DMS79 treated with DMSO at 0.1 percent for 48 hours (cell line): Measurements from ENCODE around the gene PPP2R5A.

Experiments used
- DNase-seq: peaks from one replicate; lab custom pipeline; 2025; lab: John Stamatoyannopoulos, UW

Gene PPP2R5A

DNA sequence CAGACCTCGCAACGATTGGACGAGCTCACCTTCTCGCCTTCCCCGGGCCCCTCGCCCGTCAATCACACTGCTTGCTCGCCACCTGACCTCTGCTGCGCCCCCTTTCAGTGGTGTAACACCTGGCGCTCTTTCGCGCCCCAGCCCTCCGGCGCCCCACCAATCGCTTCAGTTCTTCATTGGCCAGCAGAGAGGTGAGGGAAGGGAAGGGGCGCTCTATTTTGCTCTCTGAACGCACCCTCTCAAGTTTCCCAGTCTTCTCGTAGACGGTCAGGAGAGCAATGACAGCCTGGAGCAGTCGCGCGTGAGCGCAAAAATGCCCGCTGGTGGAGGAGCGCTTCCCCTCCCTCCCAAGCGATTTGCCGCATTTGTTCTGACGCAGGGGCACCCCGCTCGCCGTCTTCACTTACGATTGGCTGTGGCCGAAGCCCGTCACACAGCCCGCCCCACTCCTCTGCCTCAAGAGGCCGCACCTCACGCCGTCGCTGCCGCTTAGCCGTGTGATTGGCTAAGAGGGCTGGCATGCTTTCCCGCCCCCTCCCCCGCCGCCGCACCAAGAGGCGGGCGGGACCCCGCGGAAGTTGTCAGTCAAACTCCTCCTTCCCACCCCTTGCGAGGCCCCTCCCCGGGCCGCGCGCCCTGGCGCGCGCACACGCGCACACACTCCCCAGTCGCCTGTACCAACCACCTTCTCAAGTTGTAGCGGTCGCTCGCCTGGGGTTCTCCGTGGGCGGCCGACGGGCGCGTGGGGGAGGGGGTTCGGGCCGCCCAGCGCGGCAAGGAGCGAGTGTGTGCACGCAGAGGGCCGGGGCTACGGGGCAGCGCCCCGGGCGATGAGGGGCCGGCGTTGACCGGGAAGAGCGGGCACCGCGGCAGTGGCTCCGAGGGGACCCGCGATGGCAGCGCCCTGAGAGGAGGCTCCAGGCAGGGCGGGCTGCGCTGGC, at the start of gene PPP2R5A:
Gene PPP2R5A, plus strand, starts transcription at position 667 of the 941 bp plus-strand sequence. CDS start 701 bp downstream, outside the sequence.
- DNase-seq, result peak; percentile 97

- DNase-seq, result no peak
Observed at GRCh38 chr1:212235857-212236256, 49.4 kb upstream of the PPP2R5A start.

- no peak for DNase-seq
Observed at GRCh38 chr1:212236664-212237220, 48.5 kb upstream of the PPP2R5A start.

GRCh38 chr1:212237651-212238050, 47.6 kb upstream of the PPP2R5A start:
- no peak for DNase-seq

DNA sequence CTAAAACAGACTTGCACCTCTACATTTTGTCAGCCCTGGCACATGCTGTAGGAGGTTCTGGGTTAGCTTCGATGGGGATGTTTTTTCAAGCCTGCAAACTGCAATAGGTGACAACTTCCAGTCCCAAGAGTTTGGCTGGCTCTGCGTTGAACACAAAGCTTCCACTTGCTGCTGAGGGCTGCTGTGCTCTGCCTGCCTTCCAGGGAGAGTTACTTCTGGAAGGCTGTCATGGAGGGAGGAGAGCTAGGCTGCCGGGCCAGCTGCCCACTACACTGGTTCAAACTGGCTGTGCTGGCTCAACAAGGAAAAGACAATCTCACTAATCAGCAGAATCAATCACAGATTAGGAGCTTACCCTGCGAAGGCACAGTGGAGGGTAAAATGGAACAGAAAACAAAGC, 46.7 kb upstream of the PPP2R5A start:
- no peak for DNase-seq

DNA sequence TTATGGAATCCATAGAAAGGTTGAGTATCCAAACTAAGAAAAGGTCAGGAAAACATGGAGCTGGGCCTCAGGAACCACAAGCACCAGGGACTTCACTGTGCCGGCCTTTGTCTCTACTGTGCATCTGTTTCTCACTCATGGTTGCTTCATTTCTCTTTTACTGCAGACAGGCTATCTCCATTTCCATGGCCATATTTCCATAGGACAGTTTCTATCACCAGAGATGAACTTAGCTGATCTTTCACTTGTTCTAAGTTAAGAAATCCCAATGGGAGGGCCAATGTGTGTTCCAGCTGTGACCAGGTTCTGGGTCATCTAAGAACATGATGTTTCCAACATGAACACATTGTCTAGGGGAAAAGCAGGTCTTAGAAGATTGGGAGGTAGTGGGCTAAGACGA, 43.7 kb upstream of the PPP2R5A start:
- no peak for DNase-seq

GRCh38 chr1:212241957-212242287, 43.3 kb upstream of the PPP2R5A start:
- DNase-seq, result no peak

GRCh38 chr1:212242288-212242984, 42.8 kb upstream of the PPP2R5A start:
- DNase-seq, result no peak

- DNase-seq, result no peak
Observed at GRCh38 chr1:212242985-212243308, 42.3 kb upstream of the PPP2R5A start.

- peak; percentile 22 for DNase-seq
Observed at GRCh38 chr1:212244441-212244840, 40.8 kb upstream of the PPP2R5A start.

DNA sequence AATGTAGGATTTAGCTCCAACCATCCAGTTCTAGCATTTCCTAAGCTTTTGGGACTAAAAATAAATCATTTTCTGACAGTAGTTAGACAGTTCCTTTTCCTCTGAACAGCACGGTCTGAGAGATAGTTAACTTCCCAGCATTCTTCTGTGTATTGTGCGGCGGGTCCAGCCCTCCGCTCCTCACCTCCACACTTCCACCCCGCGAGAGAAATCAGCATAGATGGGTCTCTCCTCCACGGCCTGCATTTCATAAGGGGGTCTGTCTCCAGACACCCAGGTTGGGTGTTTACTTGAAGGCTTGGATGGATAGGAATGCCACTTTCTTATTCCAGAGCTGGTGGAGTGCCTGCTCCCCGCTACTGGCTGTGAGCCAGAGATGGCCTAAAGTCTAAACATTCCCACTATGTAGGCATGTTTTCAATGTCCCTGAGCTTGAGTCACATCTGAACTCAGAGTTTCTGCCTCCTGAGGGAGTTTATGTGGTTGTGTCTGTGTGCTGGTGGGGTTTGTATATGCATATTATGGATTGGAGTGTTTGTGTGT, 38.0 kb upstream of the PPP2R5A start:
- DNase-seq, result no peak

DNA sequence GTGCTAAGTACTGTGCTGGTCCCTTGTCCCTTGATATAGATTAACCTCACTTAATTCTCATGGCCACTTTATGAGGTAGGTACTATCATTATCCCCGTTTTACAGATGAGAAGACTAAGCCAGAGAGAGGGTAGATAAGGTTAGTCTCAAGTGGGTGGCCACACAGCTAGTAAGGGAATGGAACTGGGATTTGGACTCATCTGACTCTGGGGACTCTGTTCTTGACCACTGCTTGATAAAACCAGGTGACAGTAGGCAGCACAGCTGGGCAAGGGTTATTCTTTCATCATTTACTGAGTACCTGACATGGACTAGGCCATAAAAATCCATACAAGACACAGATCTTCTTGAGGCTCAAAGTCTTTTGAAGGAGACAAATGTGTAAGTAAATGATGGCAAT, 37.2 kb upstream of the PPP2R5A start:
- no peak for DNase-seq

DNA sequence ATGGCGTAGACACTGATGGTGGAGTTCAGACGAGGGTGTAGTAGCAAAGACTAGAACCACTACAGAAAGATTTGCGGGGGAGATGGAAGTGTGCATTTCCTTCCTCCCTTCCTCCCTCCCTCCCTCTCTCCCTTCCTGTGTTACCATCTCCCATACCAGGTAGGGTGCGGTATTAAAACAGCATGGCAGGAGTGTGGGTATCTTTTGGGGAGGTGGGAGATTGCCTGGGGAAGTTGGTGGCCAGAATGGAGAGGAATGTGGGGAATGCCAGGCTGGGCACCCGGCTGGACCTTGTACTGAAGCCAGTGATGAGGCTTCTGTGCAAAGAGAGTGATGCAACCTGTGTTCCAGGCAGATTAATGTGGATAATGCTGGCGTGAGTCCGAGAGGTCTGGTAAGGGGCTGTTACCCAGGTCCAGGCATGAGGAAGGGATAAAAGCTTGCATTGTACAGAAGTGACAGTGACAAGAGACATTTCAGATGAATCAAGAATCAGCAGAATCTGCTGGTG, 30.3 kb upstream of the PPP2R5A start:
- DNase-seq, result no peak

DNA sequence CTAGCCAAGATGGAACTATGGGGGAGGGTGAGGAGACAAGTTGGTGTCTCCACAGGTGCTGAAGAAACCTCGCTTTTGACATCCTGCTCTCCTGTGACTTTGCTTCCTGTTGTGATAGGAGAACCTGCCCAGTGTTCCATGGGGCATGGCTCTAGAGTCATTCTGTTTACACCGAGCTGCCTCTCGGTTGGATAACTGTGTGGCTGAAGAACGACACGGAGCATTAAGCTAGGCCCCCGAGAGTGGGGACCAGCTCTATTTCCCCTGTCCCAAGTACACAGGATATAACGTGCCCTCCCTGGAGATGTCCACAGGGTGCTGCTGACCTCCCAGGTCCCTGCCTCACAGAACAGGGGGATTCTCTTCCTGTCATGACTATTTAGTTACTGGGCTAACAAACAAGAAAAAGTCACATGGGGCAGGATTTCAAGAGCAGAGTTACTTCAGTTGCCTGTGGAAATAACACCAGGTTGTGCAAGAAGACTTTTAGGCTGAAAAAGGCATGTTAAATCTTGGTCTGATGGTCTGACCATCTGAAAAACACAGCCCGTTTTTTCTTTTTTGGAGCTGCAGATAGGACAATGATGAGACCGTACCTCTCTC, 29.4 kb upstream of the PPP2R5A start:
- DNase-seq, result no peak

GRCh38 chr1:212256369-212256768, 28.8 kb upstream of the PPP2R5A start:
- DNase-seq, result no peak

GRCh38 chr1:212257157-212257556, 28.1 kb upstream of the PPP2R5A start:
- DNase-seq, result no peak

DNA sequence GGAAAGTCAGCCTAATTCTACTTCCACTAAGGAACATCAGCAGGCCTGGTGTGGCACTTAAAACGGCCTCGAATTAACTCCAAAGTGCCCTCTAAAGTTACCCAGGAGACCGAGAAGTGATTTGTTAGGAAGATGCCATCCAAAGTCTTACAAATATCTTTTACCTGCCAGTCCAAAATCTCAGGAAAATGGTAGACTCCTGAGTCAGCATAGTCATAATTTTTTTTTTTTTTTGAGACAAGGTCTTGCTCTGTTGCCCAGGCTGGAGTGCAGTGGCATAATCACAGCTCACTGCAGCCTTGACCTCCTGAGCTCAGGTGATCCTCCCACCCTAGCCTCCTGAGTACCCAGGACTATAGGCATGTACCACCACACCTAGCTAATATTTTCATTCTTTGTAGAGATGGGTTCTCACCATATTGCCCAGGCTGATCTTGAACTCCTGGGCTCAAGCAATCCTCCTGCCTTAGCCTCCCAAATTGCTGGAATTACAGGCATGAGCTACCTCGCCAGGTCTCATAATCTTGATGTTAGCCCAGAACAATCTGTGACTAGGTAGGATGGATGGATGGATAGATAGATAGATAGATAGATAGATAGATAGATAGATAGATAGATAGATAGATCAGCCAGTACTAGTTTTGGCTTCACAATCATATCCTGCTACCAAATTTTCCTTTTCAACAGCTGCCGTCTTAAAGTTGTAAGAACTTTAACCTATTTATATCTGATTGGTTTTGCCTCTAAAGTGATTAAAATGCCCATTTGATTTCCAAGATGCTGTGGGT, 25.3 kb upstream of the PPP2R5A start:
- DNase-seq, result no peak

DNA sequence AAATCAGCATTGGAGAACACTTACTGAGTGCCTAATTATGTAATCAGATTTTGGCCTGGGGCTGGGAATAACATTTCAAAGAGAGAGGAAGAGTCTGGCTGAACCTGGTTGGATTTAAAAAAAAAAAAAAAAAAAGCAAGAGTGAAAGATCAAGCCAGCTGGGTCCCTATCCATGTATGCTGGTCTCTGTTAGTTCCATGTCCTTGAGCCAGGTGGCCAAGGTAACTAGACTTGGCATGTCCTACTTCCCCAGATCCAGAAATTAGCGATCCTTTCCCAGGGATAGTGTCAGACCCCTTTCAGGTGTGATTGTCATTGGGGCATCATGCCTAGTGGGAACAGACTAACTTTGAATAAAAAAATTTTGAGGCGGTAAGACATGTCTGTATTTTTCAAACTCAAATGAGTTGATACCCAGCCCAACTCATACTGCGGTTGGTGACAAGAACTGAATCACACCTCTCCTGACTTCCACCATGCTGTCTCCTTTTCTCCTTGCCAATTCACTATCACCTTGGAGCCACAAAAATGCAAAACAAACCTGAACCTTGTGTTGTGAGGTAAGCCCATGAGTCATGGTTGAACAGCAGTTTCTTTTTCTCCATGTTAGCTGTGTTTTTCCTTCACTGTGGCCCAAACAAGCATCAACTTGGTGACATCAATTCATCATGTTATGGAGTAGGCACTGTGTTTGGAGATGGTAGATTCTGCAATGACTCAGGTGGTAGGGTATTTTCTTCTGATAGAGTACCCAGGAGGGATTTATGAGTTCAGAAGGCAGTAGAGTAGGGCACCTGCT, 24.5 kb upstream of the PPP2R5A start:
- no peak for DNase-seq

- DNase-seq, result no peak
Observed at GRCh38 chr1:212261361-212261929, 23.8 kb upstream of the PPP2R5A start.

DNA sequence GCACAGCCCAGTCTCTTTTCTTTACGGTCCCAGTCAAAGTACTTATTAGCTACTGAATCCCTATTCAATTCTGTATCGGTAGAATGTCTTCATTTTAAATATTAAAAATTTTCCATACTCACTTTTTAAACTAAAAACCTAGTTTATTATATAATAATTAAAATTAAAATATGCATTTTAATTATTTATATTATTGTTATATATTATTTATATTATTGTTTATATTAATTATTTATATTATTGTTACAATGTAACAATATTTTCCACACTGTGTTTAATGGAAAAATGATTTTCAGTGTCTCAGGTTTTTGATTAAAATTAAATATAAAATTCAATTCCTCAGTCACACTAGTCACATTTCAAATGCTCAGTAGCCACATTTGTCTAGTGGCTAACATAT, 18.2 kb upstream of the PPP2R5A start:
- no peak for DNase-seq
